Spleen (tissue), 11 donors: ENCODE measurements around the gene PLEKHA1. TPM values are rescaled to one million over a fixed set of nuclear protein-coding genes. Genes with fewer than 3 reads are reported as not detected.

ENCODE experiments used
- DNase-seq: peaks from one replicate; pipeline ENCODE4 v3.0.0-alpha.2; 2020
- H3K27ac ChIP-seq, 8 donors: fragments of 200-600 bp; sonication (generic) in 7 of 8; 1 replicate in 4 of 8; 2 replicates in 4 of 8; pipeline versions ENCODE4 v1.5.0 to v1.8.0; 2016 to 2021; ENCODE audit warnings: inconsistent platforms in 4 of 8, mild to moderate bottlenecking in 4 of 8, moderate library complexity in 1 of 8
- H3K27me3 ChIP-seq, 7 donors: fragments of 200-600 bp; sonication (generic) in 6 of 7; replicated peaks in 1 of 7; 1 replicate in 4 of 7; 2 replicates in 3 of 7; pipeline versions ENCODE4 v1.5.0 to v1.8.0; 2016 to 2021; ENCODE audit warnings: inconsistent platforms in 3 of 7, mild to moderate bottlenecking in 1 of 7
- H3K36me3 ChIP-seq, 6 donors: fragments of 200-600 bp; sonication (generic) in 5 of 6; 1 replicate in 4 of 6; 2 replicates in 2 of 6; pipeline versions ENCODE4 v1.5.0 to v1.8.0; 2016 to 2021; ENCODE audit warnings: inconsistent platforms in 2 of 6
- H3K4me1 ChIP-seq, 6 donors: fragments of 200-600 bp; sonication (generic) in 5 of 6; 1 replicate in 3 of 6; 2 replicates in 3 of 6; pipeline versions ENCODE4 v1.5.0 to v1.8.0; 2016 to 2021; ENCODE audit warnings: inconsistent platforms in 3 of 6
- H3K4me3 ChIP-seq, 8 donors: fragments of 200-600 bp; sonication (generic) in 7 of 8; 1 replicate in 4 of 8; 2 replicates in 4 of 8; pipeline versions ENCODE4 v1.5.0 to v1.8.0; 2016 to 2021; ENCODE audit warnings: inconsistent platforms in 4 of 8, mild to moderate bottlenecking in 4 of 8, moderate library complexity in 2 of 8
- H3K9me3 ChIP-seq, 8 donors: fragments of 200-600 bp; sonication (generic) in 7 of 8; 1 replicate in 4 of 8; 2 replicates in 4 of 8; pipeline versions ENCODE4 v1.5.0 to v1.8.0; 2016 to 2021; ENCODE audit warnings: inconsistent platforms in 4 of 8
- CTCF ChIP-seq, 11 experiments: fragments of 200-600 bp in 7 of 11; fragments of 450-650 bp in 4 of 11; sonication (generic) in 4 of 11; IDR thresholded peaks in 8 of 11; conservative IDR thresholded peaks in 3 of 11; 1 replicate in 7 of 11; 2 replicates in 4 of 11; pipeline versions ENCODE4 v1.4.0 to v1.8.0; 2016 to 2021; ENCODE audit warnings: antibody characterized with exemption in 11 of 11, inconsistent platforms in 4 of 11, mild to moderate bottlenecking in 1 of 11
- POLR2A ChIP-seq, 3 donors: fragments of 450-650 bp; IDR thresholded peaks; one replicate each; pipeline ENCODE4 v1.5.1; 2017; ENCODE audit warnings: antibody characterized with exemption in 3 of 3, mild to moderate bottlenecking in 1 of 3
- POLR2AphosphoS5 ChIP-seq, 3 donors: sonication (generic); formaldehyde crosslinking; IDR thresholded peaks; one replicate each; pipeline ENCODE4 v1.5.1; 2017; ENCODE audit warnings: antibody characterized with exemption in 3 of 3
- WGBS, 5 donors: extraction: QIAGEN DNeasy Blood & Tissue Kit in 3 of 5; methylation state at CpG; one replicate each; pipeline versions ENCODE4 v1.1.5 to v1.1.7; 2013 to 2018; 5-methylcytosine and 5-hydroxymethylcytosine counted together
- intact Hi-C: fragments of 100-400 bp; cut with DNase I; formaldehyde crosslinking; loops from one replicate; pipeline ENCODE4 v1.15.0; 2023; ENCODE audit warnings: low total_unique reads
- polyA plus RNA-seq, 3 donors: library from polyadenylated mRNA; stranded (reverse); fragments of 200-250 nt; gene quantifications; one replicate each; pipeline ENCODE4 v1.2.1, GENCODE V29; 2013
- total RNA-seq, 7 donors: library from RNA; depleted of rRNA in 3 of 7; stranded (reverse); fragments of >200 nt in 3 of 7; fragmentation: NEBNext Ultra II Directional in 4 of 7; extraction: Animal tissue kit (Norgen Biotek cat#: 25700) in 4 of 7; gene quantifications; one replicate each; pipeline versions ENCODE4 v1.1.0 to v1.2.1, GENCODE V29; 2016 to 2021
- donor health status: healthy with polysubstance abuse.
- donor health status: DM: no; HTN: no; CAD: no; lungs with moderate emphysema.
- donor health status: DM: no; HTN: no; CAD: no.
- donor health status: Bipolar disorder and iron deficiency.
- donor health status: healthy.
- donor health status: DM: no; HTN: no; CAD: no.
- donor health status: DM: yes; HTN: yes; CAD: no.

PLEKHA1 gene
- total and polyA plus RNA-seq, 10 donors, result 7.9 to 31.1 (median 22.1) TPM

DNA sequence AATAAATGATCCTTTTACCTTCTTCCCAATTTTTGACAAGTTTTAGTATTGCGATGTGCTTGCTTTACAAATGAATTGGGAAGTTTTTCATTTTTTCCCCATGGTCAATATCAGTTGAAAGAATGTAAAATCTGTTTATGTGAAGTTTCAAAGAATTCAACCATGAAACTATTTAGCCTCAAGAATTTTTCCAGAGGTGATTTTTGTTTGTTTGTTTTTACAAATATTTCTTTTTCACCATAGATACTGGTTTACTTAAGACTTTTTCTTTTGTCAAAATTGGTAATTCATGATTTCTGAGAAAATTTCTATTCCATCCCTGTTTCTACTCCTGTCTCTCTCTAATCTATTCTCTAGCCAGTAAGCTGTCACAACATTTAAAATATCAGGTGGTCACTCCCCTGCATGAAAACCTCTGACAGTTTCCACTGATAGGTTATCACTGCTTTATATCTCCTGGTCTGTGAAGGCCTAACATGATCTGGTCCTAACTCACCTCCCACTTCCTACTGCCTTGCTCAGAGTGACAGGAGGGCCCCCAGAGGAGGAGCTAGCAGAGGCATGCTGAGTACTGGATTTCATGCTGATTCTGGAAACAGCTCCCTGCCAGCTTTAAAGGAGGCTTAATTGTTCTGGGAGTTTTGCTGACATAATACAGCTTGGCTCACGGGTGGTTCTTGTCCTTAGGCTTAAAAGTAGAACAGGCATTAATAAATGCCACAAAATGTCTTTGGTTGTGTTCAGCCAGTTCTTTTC is 72.3 kb downstream of the PLEKHA1 start:
- intact Hi-C loops, result loop anchor here (10.0 kb wide), 1 partner anchor 118 kb away; the partner anchor contains the start of gene DMBT1
- Histone ChIP-seq H3K4me1 (peaks cover 0 to 8% (median 3%) of the 10 kb centered on the region in 6 donors), H3K36me3 (no peaks in the 10 kb centered on the region), H3K4me3 (no peak overlapping the region), H3K27me3 (peaks cover 0 to 36% (median 3%) of the 10 kb centered on the region in 7 donors), H3K9me3 (no peaks in the 10 kb centered on the region), H3K27ac (no peak overlapping the region)
- TF ChIP-seq POLR2A (IDR thresholded peaks at IDR 0.05) (no peak), POLR2AphosphoS5 (IDR thresholded peaks at IDR 0.05) (no peak), CTCF (IDR thresholded peaks at IDR 0.05 in 8 of 11, conservative IDR thresholded peaks at IDR 0.05 in 3 of 11) (no peak)
- 78 to 83% (median 80%) methylated on average over 2 of the region's 2 CpGs for WGBS, 5 donors
- DNase-seq, result no peak

- TF ChIP-seq CTCF (IDR thresholded peaks at IDR 0.05 in 8 of 11, conservative IDR thresholded peaks at IDR 0.05 in 3 of 11), result no peak
- no peak for TF ChIP-seq POLR2AphosphoS5 (IDR thresholded peaks at IDR 0.05)
- no peak for TF ChIP-seq POLR2A (IDR thresholded peaks at IDR 0.05)
- no peaks in the 10 kb centered on the region for H3K9me3 ChIP-seq
- no peaks in the 10 kb centered on the region for H3K36me3 ChIP-seq
- no peak for DNase-seq
- H3K27ac ChIP-seq, result no peak overlapping the region
- no peak overlapping the region for H3K4me3 ChIP-seq
- intact Hi-C loops, result loop anchor here (10.0 kb wide), 1 partner anchor 116 kb away; the partner anchor contains the start of gene DMBT1
- 80 to 91% (median 83%) methylated on average over 3 of the region's 3 CpGs for WGBS, 5 donors
- H3K4me1 ChIP-seq, result peaks cover 0 to 8% (median 3%) of the 10 kb centered on the region in 6 donors
- peaks cover 0 to 54% (median 6%) of the 10 kb centered on the region in 7 donors for H3K27me3 ChIP-seq
Measured at GRCh38 chr10:122448600-122448999, 74.1 kb downstream of the PLEKHA1 start.

GRCh38 chr10:122449153-122449552 is 74.6 kb downstream of the PLEKHA1 start:
- Histone ChIP-seq H3K36me3 (no peaks in the 10 kb centered on the region), H3K4me3 (no peak overlapping the region), H3K9me3 (no peaks in the 10 kb centered on the region), H3K4me1 (peaks cover 0 to 8% (median 3%) of the 10 kb centered on the region in 6 donors), H3K27me3 (peaks cover 0 to 58% (median 6%) of the 10 kb centered on the region in 7 donors), H3K27ac (no peak overlapping the region)
- no peak for TF ChIP-seq POLR2A (IDR thresholded peaks at IDR 0.05)
- TF ChIP-seq CTCF (IDR thresholded peaks at IDR 0.05 in 8 of 11, conservative IDR thresholded peaks at IDR 0.05 in 3 of 11), result no peak
- no peak for TF ChIP-seq POLR2AphosphoS5 (IDR thresholded peaks at IDR 0.05)
- 87 to 97% (median 94%) methylated on average over 4 of the region's 4 CpGs for WGBS, 5 donors
- DNase-seq, result no peak
- intact Hi-C loops, result loop anchor here (10.0 kb wide), 1 partner anchor 116 kb away; the partner anchor contains the start of gene DMBT1

GRCh38 chr10:122450353-122450990 is 76.0 kb downstream of the PLEKHA1 start:
- intact Hi-C loops, result no loop called here
- TF ChIP-seq POLR2AphosphoS5 (IDR thresholded peaks at IDR 0.05) (no peak), CTCF (IDR thresholded peaks at IDR 0.05 in 8 of 11, conservative IDR thresholded peaks at IDR 0.05 in 3 of 11) (no peak), POLR2A (IDR thresholded peaks at IDR 0.05) (no peak)
- no peak overlapping the region for H3K27ac ChIP-seq
- no peak overlapping the region for H3K4me3 ChIP-seq
- no peaks in the 10 kb centered on the region for H3K36me3 ChIP-seq
- no peaks in the 10 kb centered on the region for H3K9me3 ChIP-seq
- H3K27me3 ChIP-seq, result peaks cover 0 to 62% (median 6%) of the 10 kb centered on the region in 7 donors
- DNase-seq, result no peak
- 51 to 61% (median 58%) methylated on average over 14 of the region's 14 CpGs for WGBS, 5 donors
- H3K4me1 ChIP-seq, result peaks cover 0 to 8% (median 3%) of the 10 kb centered on the region in 6 donors
